IMR-90 (cell line): ENCODE data around the gene NTSR2.

Experiments
- BHLHE40 ChIP-seq: fragments of 150-350 bp; IDR thresholded peaks from 2 replicates; pipeline ENCODE4 v1.6.1; 2016; ENCODE audit warnings: mild to moderate bottlenecking, low read depth, low read length
- CEBPB ChIP-seq: IDR thresholded peaks from 2 replicates; pipeline ENCODE4 v1.6.1; 2012; ENCODE audit warnings: low read depth, low read length, improper control_type of control experiment
- CHD1 ChIP-seq: IDR thresholded peaks from 2 replicates; pipeline ENCODE4 v1.6.1; 2012; ENCODE audit warnings: low read depth, low read length, improper control_type of control experiment
- CTCF ChIP-seq: conservative IDR thresholded peaks from 2 replicates; pipeline ENCODE4 v1.5.1; 2012; ENCODE audit warnings: mild to moderate bottlenecking, low read depth, low read length, improper control_type of control experiment
- ELK1 ChIP-seq: fragments of 150-350 bp; IDR thresholded peaks from 2 replicates; pipeline ENCODE4 v1.6.1; 2016; ENCODE audit warnings: low read depth, mild to moderate bottlenecking, low read length, moderate library complexity, borderline replicate concordance
- FOS ChIP-seq: fragments of 150-350 bp; IDR thresholded peaks from 2 replicates; pipeline ENCODE4 v1.6.1; 2016; ENCODE audit warnings: low read depth, low read length
- MAFK ChIP-seq: IDR thresholded peaks from 2 replicates; pipeline ENCODE4 v1.6.1; 2012; ENCODE audit warnings: low read depth, low read length, improper control_type of control experiment
- MAZ ChIP-seq: IDR thresholded peaks from 2 replicates; pipeline ENCODE4 v1.6.1; 2012; ENCODE audit warnings: low read depth, mild to moderate bottlenecking, low read length, improper control_type of control experiment, moderate library complexity, borderline replicate concordance
- MXI1 ChIP-seq: IDR thresholded peaks from 2 replicates; pipeline ENCODE4 v1.6.1; 2012; ENCODE audit warnings: low read depth, mild to moderate bottlenecking, low read length, moderate library complexity, borderline replicate concordance
- POLR2A ChIP-seq: IDR thresholded peaks from 2 replicates; pipeline ENCODE4 v1.6.1; 2012; ENCODE audit warnings: mild to moderate bottlenecking, low read depth, low read length
- RAD21 ChIP-seq: IDR thresholded peaks from 2 replicates; pipeline ENCODE4 v1.6.1; 2012; ENCODE audit warnings: low read length, improper control_type of control experiment
- RCOR1 ChIP-seq: IDR thresholded peaks from 2 replicates; pipeline ENCODE4 v1.6.1; 2012; ENCODE audit warnings: mild to moderate bottlenecking, low read length, improper control_type of control experiment; ENCODE audit not compliant: insufficient replicate concordance
- RFX5 ChIP-seq: IDR thresholded peaks from 2 replicates; pipeline ENCODE4 v1.8.0; 2012; ENCODE audit warnings: low read depth, mild to moderate bottlenecking, low read length, moderate library complexity
- USF2 ChIP-seq: fragments of 150-350 bp; IDR thresholded peaks from 2 replicates; pipeline ENCODE4 v1.6.1; 2017; ENCODE audit warnings: mild to moderate bottlenecking, antibody characterized with exemption, low read length, low read depth

- TF ChIP-seq RFX5: no peak
- no peak for TF ChIP-seq MAFK
- TF ChIP-seq CTCF: no peak
- no peak for TF ChIP-seq MXI1
- no peak for TF ChIP-seq POLR2A
- no peak for TF ChIP-seq CEBPB
- TF ChIP-seq USF2: no peak
- no peak for TF ChIP-seq FOS
- TF ChIP-seq BHLHE40: no peak
- no peak for TF ChIP-seq CHD1
- no peak for TF ChIP-seq RCOR1
- no peak for TF ChIP-seq MAZ
- no peak for TF ChIP-seq RAD21
- TF ChIP-seq ELK1: no peak
Measured at GRCh38 chr2:11652553-11652952, 17.4 kb downstream of the NTSR2 start.
